DMS 273 (cell line): ENCODE measurements around the gene TUT1.
"Not testable (repeated sequence)": the region's sequence is repeated elsewhere in the genome, so short reads cannot be mapped to it uniquely, and the experiment has no call there.

Experiments
- DNase-seq: peaks from one replicate; lab custom pipeline; 2025; ENCODE audit not compliant: unreplicated experiment; lab: John Stamatoyannopoulos, UW

Gene TUT1

GRCh38 chr11:62559204-62559603, 32.1 kb downstream of the TUT1 start:
- DNase-seq, result no peak

GRCh38 chr11:62558669-62559068, 32.7 kb downstream of the TUT1 start:
- DNase-seq, result no peak

GRCh38 chr11:62556875-62557631, 34.3 kb downstream of the TUT1 start:
- DNase-seq, result peak; percentile 63

- DNase-seq, result peak; percentile 94
Measured at GRCh38 chr11:62556108-62556874, 35.0 kb downstream of the TUT1 start.

GRCh38 chr11:62555464-62556107, 35.7 kb downstream of the TUT1 start:
- peak; percentile 77 for DNase-seq

- DNase-seq, result peak; percentile 79
Measured at GRCh38 chr11:62554387-62555167, 36.7 kb downstream of the TUT1 start.

GRCh38 chr11:62553839-62554361, 37.4 kb downstream of the TUT1 start:
- no peak for DNase-seq

GRCh38 chr11:62553080-62553838, 38.1 kb downstream of the TUT1 start:
- peak; percentile 50 for DNase-seq

GRCh38 chr11:62552485-62553079, 38.7 kb downstream of the TUT1 start:
- DNase-seq, result peak; percentile 62

- DNase-seq, result not testable (repeated sequence)
Measured at GRCh38 chr11:62550478-62550877, 40.8 kb downstream of the TUT1 start.

GRCh38 chr11:62548545-62549335, 42.6 kb downstream of the TUT1 start:
- no peak for DNase-seq

- no peak for DNase-seq
Measured at GRCh38 chr11:62547691-62548281, 43.5 kb downstream of the TUT1 start.

- no peak for DNase-seq
Measured at GRCh38 chr11:62546929-62547625, 44.2 kb downstream of the TUT1 start.

- DNase-seq, result peak; percentile 64
Measured at GRCh38 chr11:62546244-62546928, 44.9 kb downstream of the TUT1 start, which contains the start of gene AHNAK. Gene AHNAK (minus strand): TSS chr11:62546806. CDS start chr11:62536098, 10,708 bp downstream.

GRCh38 chr11:62545437-62546243, 45.7 kb downstream of the TUT1 start:
- DNase-seq, result peak; percentile 73
